HG02678 (cell line): ENCODE measurements around the gene ZNF775.

Experiments
- ATAC-seq: cut with Tn5 transposase; IDR thresholded peaks from one replicate; pipeline ENCODE4 v1.9.1; 2021; ENCODE audit warnings: mild to moderate bottlenecking, moderate library complexity; ENCODE audit not compliant: unreplicated experiment

Gene ZNF775

GRCh38 chr7:150378853-150379440 is at the start of gene ZNF775:
TSS of gene ZNF775 (plus strand) at chr7:150379330. CDS start at chr7:150388471, 9,141 bp downstream.
- peak; percentile 69 for ATAC-seq

GRCh38 chr7:150329331-150330120 is 49.6 kb upstream of the ZNF775 start:
- no peak for ATAC-seq

- no peak for ATAC-seq
Measured at GRCh38 chr7:150330211-150330885, 48.8 kb upstream of the ZNF775 start.

GRCh38 chr7:150332852-150333635 is 46.1 kb upstream of the ZNF775 start:
- ATAC-seq, result no peak

- no peak for ATAC-seq
Measured at GRCh38 chr7:150333659-150334058, 45.5 kb upstream of the ZNF775 start.

GRCh38 chr7:150334108-150334507 is 45.0 kb upstream of the ZNF775 start:
- ATAC-seq, result no peak

GRCh38 chr7:150335108-150335773 is 43.9 kb upstream of the ZNF775 start:
- no peak for ATAC-seq

GRCh38 chr7:150335774-150336112 is 43.4 kb upstream of the ZNF775 start:
- ATAC-seq, result no peak

GRCh38 chr7:150336746-150337145 is 42.4 kb upstream of the ZNF775 start:
- ATAC-seq, result no peak

- no peak for ATAC-seq
Measured at GRCh38 chr7:150337179-150337578, 42.0 kb upstream of the ZNF775 start.

GRCh38 chr7:150337659-150338081 is 41.5 kb upstream of the ZNF775 start:
- no peak for ATAC-seq

GRCh38 chr7:150338166-150338829 is 40.8 kb upstream of the ZNF775 start:
- ATAC-seq, result no peak

GRCh38 chr7:150339409-150339809 is 39.7 kb upstream of the ZNF775 start:
- ATAC-seq, result no peak

GRCh38 chr7:150340024-150340749 is 38.9 kb upstream of the ZNF775 start:
- ATAC-seq, result no peak

- no peak for ATAC-seq
Measured at GRCh38 chr7:150340875-150341262, 38.3 kb upstream of the ZNF775 start.

GRCh38 chr7:150341263-150342120 is 37.6 kb upstream of the ZNF775 start, which contains the start of gene RARRES2:
TSS of gene RARRES2 (minus strand) at chr7:150341629. CDS start at chr7:150340609, 1,020 bp downstream.
- ATAC-seq, result no peak

- no peak for ATAC-seq
Measured at GRCh38 chr7:150342121-150342408, 37.1 kb upstream of the ZNF775 start.

GRCh38 chr7:150343225-150343624 is 35.9 kb upstream of the ZNF775 start:
- no peak for ATAC-seq

- ATAC-seq, result no peak
Measured at GRCh38 chr7:150344299-150344698, 34.8 kb upstream of the ZNF775 start.
